Fibroblast of lung (primary cell): ENCODE results near the gene CCL7.

Experiments used
- CTCF ChIP-seq, 2 donors: IDR thresholded peaks in 1 of 2; conservative IDR thresholded peaks in 1 of 2; 1 replicate in 1 of 2; 2 replicates in 1 of 2; pipeline ENCODE4 v1.5.1; 2011 to 2012; ENCODE audit warnings: low read length in 2 of 2, control low read depth in 1 of 2, inconsistent platforms in 1 of 2, low read depth in 1 of 2, mild to moderate bottlenecking in 1 of 2
- EZH2 ChIP-seq: IDR thresholded peaks from 2 replicates; pipeline ENCODE4 v1.5.1; 2012; ENCODE audit warnings: low read length, control low read depth, mild to moderate bottlenecking; ENCODE audit errors: missing control alignments

DNA sequence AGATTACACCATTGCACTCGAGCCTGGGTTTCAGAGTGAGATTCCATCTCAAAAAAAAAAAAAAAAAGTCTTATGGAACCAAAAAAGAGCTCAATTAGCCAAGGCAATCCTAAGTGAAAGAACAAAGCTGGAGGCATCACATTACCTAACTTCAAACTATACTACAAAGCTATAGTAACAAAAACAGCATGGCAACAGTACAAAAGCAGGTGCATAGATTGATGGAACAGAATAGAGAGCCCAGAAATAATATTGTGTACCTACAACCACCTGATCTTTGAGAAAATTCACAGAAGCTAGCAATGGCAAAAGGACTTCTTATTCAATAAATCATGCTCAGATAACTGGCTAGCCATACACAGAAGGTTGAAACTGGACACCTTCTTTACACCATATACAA lies 39.7 kb upstream of the CCL7 start:
- TF ChIP-seq CTCF (conservative IDR thresholded peaks at IDR 0.05 in 1 of 2, IDR thresholded peaks at IDR 0.05 in 1 of 2; ENCODE audit: low read depth in 1 of 2, low read length in 2 of 2), result no peak
- no peak for TF ChIP-seq EZH2
